Mesothelial cell of epicardium (in vitro differentiated cells): Measurements from ENCODE around the gene DMRT3. TPM values are rescaled to one million over a fixed set of nuclear protein-coding genes. Genes with fewer than 3 reads are reported as not detected.

Source experiments
- DNase-seq, 2 experiments: peaks; one replicate each; pipeline ENCODE4 v3.0.0; 2021; ENCODE audit warnings: low spot score in 2 of 2; ENCODE audit not compliant: unreplicated experiment in 2 of 2
- H3K27ac Mint-ChIP-seq: 2 replicates; pipeline ENCODE4 v1.8.0; 2021; ENCODE audit warnings: mixed read lengths
- H3K27me3 Mint-ChIP-seq: 2 replicates; pipeline ENCODE4 v1.8.0; 2021; ENCODE audit warnings: low read depth, mixed read lengths
- H3K36me3 Mint-ChIP-seq: 2 replicates; pipeline ENCODE4 v1.8.0; 2021; ENCODE audit warnings: mixed read lengths
- H3K4me1 Mint-ChIP-seq: 2 replicates; pipeline ENCODE4 v1.8.0; 2021; ENCODE audit warnings: mixed read lengths
- H3K4me3 Mint-ChIP-seq: 2 replicates; pipeline ENCODE4 v1.8.0; 2021; ENCODE audit warnings: mild to moderate bottlenecking, moderate library complexity, mixed read lengths
- H3K9me3 Mint-ChIP-seq: 2 replicates; pipeline ENCODE4 v1.8.0; 2021; ENCODE audit warnings: mixed read lengths
- total RNA-seq: library from RNA; stranded (reverse); gene quantifications from 3 replicates; pipeline ENCODE4 v1.2.1, GENCODE V29; 2021
- TF ChIP-seq, protein P1 (sequence below): fragments of 200-600 bp; sonication (generic); IDR thresholded peaks from one replicate; pipeline ENCODE4 v1.5.0; 2021; ENCODE audit warnings: antibody characterized with exemption; ENCODE audit not compliant: unreplicated experiment

The DMRT3 gene
- total RNA-seq, 1 donor from 2014 or later = 2.1 TPM

DNA sequence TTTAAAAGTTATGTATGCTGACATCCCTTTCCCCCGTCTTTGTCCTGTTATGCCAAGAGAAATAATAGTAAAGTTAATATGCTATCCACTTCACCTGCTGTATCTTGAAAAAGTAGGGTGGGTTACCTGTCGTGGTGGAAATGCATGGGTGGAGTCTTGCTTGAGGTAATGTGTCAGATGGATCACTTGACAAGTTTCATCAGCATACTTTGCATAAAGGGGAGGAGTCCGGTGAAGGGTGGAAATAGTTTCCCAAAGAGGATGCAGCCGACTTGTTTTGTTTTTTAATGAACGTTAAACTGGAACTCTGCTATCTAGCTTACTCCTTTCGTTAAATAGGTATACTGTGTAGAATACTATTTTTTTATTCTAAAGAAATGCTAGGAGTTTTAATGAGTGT is 9.0 kb upstream of the DMRT3 start:
- Mint-ChIP-seq H3K36me3 (no peaks in the 10 kb centered on the region), H3K4me1 (peaks cover 77% of the 10 kb centered on the region), H3K27me3 (peaks cover 83% of the 10 kb centered on the region), H3K27ac (peak overlapping the region; percentile 80), H3K4me3 (peak overlapping the region; percentile 32), H3K9me3 (no peaks in the 10 kb centered on the region)
- TF ChIP-seq, protein P1, sequence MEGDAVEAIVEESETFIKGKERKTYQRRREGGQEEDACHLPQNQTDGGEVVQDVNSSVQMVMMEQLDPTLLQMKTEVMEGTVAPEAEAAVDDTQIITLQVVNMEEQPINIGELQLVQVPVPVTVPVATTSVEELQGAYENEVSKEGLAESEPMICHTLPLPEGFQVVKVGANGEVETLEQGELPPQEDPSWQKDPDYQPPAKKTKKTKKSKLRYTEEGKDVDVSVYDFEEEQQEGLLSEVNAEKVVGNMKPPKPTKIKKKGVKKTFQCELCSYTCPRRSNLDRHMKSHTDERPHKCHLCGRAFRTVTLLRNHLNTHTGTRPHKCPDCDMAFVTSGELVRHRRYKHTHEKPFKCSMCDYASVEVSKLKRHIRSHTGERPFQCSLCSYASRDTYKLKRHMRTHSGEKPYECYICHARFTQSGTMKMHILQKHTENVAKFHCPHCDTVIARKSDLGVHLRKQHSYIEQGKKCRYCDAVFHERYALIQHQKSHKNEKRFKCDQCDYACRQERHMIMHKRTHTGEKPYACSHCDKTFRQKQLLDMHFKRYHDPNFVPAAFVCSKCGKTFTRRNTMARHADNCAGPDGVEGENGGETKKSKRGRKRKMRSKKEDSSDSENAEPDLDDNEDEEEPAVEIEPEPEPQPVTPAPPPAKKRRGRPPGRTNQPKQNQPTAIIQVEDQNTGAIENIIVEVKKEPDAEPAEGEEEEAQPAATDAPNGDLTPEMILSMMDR = no peak
- DNase-seq = no peak

DNA sequence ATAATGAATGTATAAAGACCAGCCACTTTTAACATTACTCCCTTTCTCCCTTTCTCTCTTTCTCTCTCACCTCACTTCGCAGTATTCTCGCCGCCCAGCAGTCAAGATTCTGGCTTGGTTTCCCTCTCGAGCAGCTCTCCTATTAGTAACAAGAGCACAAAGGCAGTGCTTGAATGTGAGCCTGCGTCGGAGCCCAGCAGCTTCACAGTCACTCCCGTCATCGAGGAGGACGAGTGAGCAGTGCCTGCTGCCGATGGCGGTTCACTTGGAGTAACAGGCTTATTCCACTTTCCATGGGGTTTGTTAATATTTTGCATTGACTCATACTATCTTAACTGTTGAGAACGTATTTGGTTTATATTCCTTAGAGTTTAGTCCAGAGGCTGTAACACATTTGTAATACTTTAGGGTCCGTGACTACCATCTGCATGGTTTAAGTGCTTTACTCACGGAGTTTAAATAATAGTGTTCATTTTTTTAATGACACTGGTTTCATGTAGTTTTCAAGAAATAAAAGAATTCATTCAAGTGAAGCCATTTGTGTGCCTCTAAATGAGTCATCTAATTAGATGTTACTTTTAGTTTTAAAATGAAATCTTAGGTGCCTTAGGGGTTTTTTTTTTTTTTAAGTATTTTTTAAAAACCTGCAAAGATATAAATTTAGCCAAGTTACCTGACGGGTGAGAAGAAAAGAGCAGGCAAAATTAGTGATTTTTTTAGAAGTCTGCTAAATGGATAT is 8.4 kb upstream of the DMRT3 start:
- Mint-ChIP-seq H3K36me3 (no peaks in the 10 kb centered on the region), H3K4me3 (peak overlapping the region; percentile 32), H3K4me1 (peaks cover 73% of the 10 kb centered on the region), H3K27ac (peak overlapping the region; percentile 80), H3K9me3 (no peaks in the 10 kb centered on the region), H3K27me3 (peaks cover 85% of the 10 kb centered on the region)
- DNase-seq = no peak
- TF ChIP-seq, protein P1 = no peak

DNA sequence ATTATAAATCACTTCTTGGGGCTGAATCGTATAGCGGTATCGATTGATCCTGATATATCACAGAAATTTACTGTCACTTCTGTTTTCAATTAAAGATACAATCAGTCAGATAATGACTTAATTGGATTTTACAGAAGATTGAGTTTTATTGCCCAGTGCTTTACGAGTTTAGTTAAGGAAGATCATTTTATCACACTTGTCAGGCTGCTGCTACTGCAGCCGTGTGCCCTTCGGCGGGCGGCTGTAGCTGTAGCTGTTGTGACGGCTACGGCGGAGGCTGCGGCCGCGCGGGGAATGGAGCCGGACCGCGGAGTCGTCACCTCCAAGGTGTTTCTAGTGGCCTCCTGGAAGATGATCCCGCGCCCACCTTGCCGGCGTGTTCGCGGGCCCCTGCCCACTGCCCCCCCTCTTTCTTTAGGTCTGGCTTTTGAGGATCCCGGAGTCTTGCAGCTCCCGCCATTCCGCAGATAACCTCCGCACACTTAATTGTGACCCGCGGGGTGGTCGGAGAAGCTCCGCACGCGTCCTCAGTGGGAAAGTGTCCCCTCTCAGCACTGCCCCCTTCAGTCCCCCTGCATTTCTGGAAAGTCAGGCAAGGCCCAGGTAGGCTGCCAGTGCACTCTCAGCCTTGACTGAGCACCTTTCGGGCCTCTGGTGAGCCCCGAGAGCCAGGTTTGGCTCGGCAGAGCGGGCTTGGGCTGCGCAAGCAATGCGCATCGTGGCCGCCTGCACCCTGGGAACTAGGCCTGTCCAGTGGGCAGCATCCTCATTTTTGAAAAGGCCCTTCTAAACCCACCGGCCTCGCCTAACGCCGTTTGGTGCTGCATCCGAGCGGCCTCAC is 6.9 kb upstream of the DMRT3 start:
- DNase-seq = no peak
- no peaks in the 10 kb centered on the region for H3K9me3 Mint-ChIP-seq
- TF ChIP-seq, protein P1 = no peak
- H3K4me3 Mint-ChIP-seq = peak overlapping the region; percentile 56
- peaks cover 59% of the 10 kb centered on the region for H3K4me1 Mint-ChIP-seq
- H3K27me3 Mint-ChIP-seq = peaks cover 94% of the 10 kb centered on the region
- no peaks in the 10 kb centered on the region for H3K36me3 Mint-ChIP-seq
- H3K27ac Mint-ChIP-seq = peak overlapping the region; percentile 28

DNA sequence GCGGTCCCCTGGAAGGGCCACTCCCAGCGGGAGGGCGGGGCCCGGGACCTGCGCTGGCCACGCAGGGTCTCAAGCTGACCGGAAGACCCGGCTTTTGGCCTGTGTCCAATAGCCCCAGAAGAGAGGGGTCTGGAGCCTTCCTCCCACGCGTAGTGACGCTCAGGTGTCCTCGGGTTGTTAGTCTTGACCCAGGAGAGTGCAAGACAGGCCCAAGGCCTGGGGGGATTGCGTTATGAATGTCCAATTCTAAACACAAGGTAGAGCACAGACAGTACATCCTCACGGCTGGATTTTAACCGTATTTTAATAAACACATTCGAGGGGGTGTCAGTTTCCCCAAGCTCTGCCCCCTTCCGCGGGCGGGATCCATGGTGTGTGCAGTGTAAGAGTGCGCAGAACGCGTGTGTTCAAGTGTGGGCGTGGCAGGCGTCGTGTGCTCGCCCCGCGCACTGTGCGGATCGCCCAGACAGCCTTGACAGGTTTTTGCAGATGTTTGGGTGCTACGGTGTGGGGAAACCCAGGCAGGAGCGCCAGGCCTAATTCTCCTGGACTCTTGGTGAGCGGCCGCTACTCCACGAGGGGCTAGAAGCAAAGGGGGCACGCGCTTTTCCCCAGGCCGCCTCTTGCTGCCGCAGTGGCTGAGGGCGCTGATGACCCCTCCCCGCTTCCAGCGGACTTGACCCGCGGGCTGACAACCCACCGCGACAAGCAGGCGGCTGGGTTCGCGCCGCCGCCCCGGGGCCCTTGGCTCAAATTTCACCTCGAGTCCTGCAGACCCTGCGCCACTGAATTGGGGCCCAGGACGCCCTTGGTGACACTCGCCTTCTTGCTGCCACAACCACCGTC is 6.1 kb upstream of the DMRT3 start:
- H3K4me1 Mint-ChIP-seq = peaks cover 51% of the 10 kb centered on the region
- peak overlapping the region; percentile 20 for H3K4me3 Mint-ChIP-seq
- TF ChIP-seq, protein P1 = no peak
- DNase-seq = no peak
- no peaks in the 10 kb centered on the region for H3K36me3 Mint-ChIP-seq
- no peaks in the 10 kb centered on the region for H3K9me3 Mint-ChIP-seq
- no peak overlapping the region for H3K27ac Mint-ChIP-seq
- H3K27me3 Mint-ChIP-seq = peaks cover 95% of the 10 kb centered on the region

DNA sequence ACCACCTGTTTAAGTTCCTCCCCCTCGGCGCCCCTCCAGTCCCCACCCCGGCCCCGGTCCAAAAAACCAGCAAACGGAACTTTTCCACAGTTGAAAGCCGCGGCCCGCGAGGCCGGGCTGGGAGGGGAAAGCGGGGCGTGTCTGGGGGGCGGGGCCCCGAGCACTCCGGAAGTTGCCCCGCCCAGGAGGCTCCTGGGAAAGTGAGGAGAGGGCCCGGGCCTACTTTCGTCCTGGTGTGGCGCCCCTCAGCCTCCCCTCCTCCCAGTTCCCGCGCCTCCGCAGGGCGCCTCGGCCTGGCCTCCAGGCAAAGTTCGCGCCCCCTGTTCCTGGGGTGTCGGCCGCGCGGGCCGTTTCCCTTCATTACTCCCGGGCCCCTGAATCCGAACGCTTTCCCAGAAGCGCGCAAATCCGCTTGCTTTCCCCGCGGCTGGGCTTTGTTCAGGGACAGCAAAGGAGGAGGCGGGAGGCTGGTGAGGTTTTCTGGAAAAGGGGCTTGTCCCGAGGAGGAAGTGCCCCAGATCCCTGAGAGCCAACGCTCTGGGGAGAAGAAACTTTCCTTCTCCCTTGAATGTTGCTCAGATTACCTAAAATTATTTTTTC is 4.5 kb upstream of the DMRT3 start:
- H3K36me3 Mint-ChIP-seq = no peaks in the 10 kb centered on the region
- no peaks in the 10 kb centered on the region for H3K9me3 Mint-ChIP-seq
- peak; percentile 48 to 65 for DNase-seq
- H3K4me3 Mint-ChIP-seq = peak overlapping the region; percentile 50
- no peak overlapping the region for H3K27ac Mint-ChIP-seq
- H3K27me3 Mint-ChIP-seq = peaks cover 96% of the 10 kb centered on the region
- TF ChIP-seq, protein P1 = no peak
- peaks cover 44% of the 10 kb centered on the region for H3K4me1 Mint-ChIP-seq
